Measurements from ENCODE around the gene SAP25. TPM values are rescaled to one million over a fixed set of nuclear protein-coding genes. Genes with fewer than 3 reads are reported as not detected.

The SAP25 gene
- polyA plus RNA-seq, 1 donor from 2014 or later, result 0.52 TPM

DNA sequence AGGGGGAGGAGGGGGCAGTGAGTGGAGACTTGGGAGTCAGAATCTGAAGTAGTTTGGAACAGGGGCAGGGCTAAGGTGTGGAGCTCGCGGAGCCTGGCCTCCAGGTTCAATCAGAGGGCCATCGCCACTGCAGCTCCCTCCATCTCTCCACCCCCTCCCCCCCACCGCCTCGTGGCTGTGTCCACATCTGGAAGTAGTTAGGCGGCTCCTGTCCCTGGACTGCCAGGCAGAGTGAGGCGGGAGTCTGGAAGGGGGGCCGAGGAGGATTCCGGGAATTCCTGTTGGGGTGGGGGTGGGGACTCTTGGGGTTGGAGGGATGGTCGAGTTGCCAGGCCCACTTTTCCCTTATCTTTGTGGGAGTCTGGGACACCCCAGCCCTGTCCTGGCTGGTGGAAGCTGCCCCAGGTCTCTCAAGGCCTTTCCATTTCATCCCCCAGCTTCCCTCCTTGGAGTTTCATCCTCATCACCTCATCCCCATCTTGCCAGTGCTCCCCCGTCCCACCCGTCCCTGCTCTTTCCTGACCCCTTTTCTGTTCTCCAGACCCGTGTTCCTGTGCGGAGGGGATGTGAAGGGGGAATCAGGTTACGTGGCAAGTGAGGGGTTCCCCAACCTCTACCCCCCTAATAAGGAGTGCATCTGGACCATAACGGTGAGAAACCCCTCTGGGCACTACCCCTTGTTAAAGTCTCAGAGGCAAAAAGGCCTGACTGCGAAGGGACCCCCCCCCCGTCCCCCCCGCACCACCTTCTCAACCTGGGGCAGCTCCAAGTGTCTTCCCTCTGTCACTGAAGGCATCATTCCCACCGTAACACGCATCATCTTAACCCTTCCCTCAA is 29.4 kb upstream of the SAP25 start:
- no peaks in the 10 kb centered on the region for H3K9me3 ChIP-seq (ENCODE audit: low read length)
- H3K4me2 ChIP-seq (ENCODE audit: low read length), result no peak overlapping the region
- H3K79me2 ChIP-seq (replicated peaks; ENCODE audit: insufficient read depth, low read length), result no peaks in the 10 kb centered on the region
- TF ChIP-seq, protein P1, sequence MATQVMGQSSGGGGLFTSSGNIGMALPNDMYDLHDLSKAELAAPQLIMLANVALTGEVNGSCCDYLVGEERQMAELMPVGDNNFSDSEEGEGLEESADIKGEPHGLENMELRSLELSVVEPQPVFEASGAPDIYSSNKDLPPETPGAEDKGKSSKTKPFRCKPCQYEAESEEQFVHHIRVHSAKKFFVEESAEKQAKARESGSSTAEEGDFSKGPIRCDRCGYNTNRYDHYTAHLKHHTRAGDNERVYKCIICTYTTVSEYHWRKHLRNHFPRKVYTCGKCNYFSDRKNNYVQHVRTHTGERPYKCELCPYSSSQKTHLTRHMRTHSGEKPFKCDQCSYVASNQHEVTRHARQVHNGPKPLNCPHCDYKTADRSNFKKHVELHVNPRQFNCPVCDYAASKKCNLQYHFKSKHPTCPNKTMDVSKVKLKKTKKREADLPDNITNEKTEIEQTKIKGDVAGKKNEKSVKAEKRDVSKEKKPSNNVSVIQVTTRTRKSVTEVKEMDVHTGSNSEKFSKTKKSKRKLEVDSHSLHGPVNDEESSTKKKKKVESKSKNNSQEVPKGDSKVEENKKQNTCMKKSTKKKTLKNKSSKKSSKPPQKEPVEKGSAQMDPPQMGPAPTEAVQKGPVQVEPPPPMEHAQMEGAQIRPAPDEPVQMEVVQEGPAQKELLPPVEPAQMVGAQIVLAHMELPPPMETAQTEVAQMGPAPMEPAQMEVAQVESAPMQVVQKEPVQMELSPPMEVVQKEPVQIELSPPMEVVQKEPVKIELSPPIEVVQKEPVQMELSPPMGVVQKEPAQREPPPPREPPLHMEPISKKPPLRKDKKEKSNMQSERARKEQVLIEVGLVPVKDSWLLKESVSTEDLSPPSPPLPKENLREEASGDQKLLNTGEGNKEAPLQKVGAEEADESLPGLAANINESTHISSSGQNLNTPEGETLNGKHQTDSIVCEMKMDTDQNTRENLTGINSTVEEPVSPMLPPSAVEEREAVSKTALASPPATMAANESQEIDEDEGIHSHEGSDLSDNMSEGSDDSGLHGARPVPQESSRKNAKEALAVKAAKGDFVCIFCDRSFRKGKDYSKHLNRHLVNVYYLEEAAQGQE (IDR thresholded peaks at IDR 0.05; ENCODE audit: borderline replicate concordance), result no peak
- TF ChIP-seq MXI1 (conservative IDR thresholded peaks at IDR 0.05; ENCODE audit: poor library complexity, severe bottlenecking) (no peak), RAD21 (conservative IDR thresholded peaks at IDR 0.05) (no peak), SMC3 (conservative IDR thresholded peaks at IDR 0.05; ENCODE audit: poor library complexity) (no peak), POLR2AphosphoS5 (IDR thresholded peaks at IDR 0.05) (no peak)
- peak overlapping the region; percentile 57 for H3K4me3 ChIP-seq (ENCODE audit: low read length)
- peak overlapping the region; percentile 29 for H3K9ac ChIP-seq (ENCODE audit: low read length)
- no peak overlapping the region for H2AFZ ChIP-seq (ENCODE audit: low read depth, low read length)
- H4K20me1 ChIP-seq (ENCODE audit: insufficient read depth), result no peaks in the 10 kb centered on the region
- no peaks in the 10 kb centered on the region for H3K36me3 ChIP-seq (ENCODE audit: insufficient read depth, low read length)
- H3K9me2 ChIP-seq (ENCODE audit: insufficient read depth, low read length), result no peaks in the 10 kb centered on the region
- H3K27me3 ChIP-seq (ENCODE audit: insufficient read depth, low read depth, low read length), result peaks cover 34% of the 10 kb centered on the region
- H3F3A ChIP-seq (ENCODE audit: insufficient read depth, low read length, poor library complexity, severe bottlenecking), result no peaks in the 10 kb centered on the region
- H3K27ac ChIP-seq (ENCODE audit: low read length), result no peak overlapping the region

DNA sequence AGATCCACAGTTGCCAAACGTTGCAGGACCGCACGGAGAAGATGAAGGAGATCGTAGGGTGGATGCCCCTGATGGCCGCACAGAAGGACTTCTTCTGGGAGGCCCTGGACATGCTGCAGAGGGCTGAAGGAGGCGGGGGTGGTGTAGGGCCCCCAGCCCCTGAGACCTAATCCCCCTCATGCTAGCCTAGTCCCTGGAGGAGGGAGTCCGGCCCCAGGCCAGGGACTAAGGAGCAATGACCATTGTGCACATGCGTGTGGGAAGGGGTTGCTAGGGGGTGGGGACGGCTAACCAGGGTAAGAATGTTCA is 27.0 kb upstream of the SAP25 start:
- TF ChIP-seq EP300 (conservative IDR thresholded peaks at IDR 0.05; ENCODE audit: poor library complexity, severe bottlenecking) (no peak), SMC3 (conservative IDR thresholded peaks at IDR 0.05; ENCODE audit: poor library complexity) (no peak)
- TF ChIP-seq, protein P2, sequence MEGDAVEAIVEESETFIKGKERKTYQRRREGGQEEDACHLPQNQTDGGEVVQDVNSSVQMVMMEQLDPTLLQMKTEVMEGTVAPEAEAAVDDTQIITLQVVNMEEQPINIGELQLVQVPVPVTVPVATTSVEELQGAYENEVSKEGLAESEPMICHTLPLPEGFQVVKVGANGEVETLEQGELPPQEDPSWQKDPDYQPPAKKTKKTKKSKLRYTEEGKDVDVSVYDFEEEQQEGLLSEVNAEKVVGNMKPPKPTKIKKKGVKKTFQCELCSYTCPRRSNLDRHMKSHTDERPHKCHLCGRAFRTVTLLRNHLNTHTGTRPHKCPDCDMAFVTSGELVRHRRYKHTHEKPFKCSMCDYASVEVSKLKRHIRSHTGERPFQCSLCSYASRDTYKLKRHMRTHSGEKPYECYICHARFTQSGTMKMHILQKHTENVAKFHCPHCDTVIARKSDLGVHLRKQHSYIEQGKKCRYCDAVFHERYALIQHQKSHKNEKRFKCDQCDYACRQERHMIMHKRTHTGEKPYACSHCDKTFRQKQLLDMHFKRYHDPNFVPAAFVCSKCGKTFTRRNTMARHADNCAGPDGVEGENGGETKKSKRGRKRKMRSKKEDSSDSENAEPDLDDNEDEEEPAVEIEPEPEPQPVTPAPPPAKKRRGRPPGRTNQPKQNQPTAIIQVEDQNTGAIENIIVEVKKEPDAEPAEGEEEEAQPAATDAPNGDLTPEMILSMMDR (IDR thresholded peaks at IDR 0.05; ENCODE audit: poor library complexity, severe bottlenecking), result no peak
- no peak overlapping the region for H3K4me2 ChIP-seq (ENCODE audit: low read length)
- peaks cover 25% of the 10 kb centered on the region for H3K27me3 ChIP-seq (ENCODE audit: insufficient read depth, low read depth, low read length)
- H3F3A ChIP-seq (ENCODE audit: insufficient read depth, low read length, poor library complexity, severe bottlenecking), result no peaks in the 10 kb centered on the region
- no peak overlapping the region for H3K27ac ChIP-seq (ENCODE audit: low read length)
- H2AFZ ChIP-seq (ENCODE audit: low read depth, low read length), result no peak overlapping the region
- no peaks in the 10 kb centered on the region for H4K20me1 ChIP-seq (ENCODE audit: insufficient read depth)
- no peaks in the 10 kb centered on the region for H3K9me3 ChIP-seq (ENCODE audit: low read length)
- no peaks in the 10 kb centered on the region for H3K9me2 ChIP-seq (ENCODE audit: insufficient read depth, low read length)
- no peaks in the 10 kb centered on the region for H3K36me3 ChIP-seq (ENCODE audit: insufficient read depth, low read length)
- no peak overlapping the region for H3K9ac ChIP-seq (ENCODE audit: low read length)
- no peak overlapping the region for H3K4me3 ChIP-seq (ENCODE audit: low read length)
- H3K79me2 ChIP-seq (replicated peaks; ENCODE audit: insufficient read depth, low read length), result no peaks in the 10 kb centered on the region
